HepG2 (cell line): ENCODE results near the gene EPB41L2. TPM values are rescaled to one million over a fixed set of nuclear protein-coding genes. Genes with fewer than 3 reads are reported as not detected.

Source experiments
- AGO2 ChIP-seq: fragments of 200-400 bp; formaldehyde crosslinking; optimal IDR thresholded peaks from 2 replicates; pipeline ENCODE3; 2017; ENCODE audit warnings: mild to moderate bottlenecking, low read depth, low read length, moderate library complexity
- ATF7-NPFF ChIP-seq: sonication (generic); formaldehyde crosslinking; IDR thresholded peaks from 2 replicates; pipeline ENCODE4 v1.8.1; 2023; ENCODE audit warnings: mild to moderate bottlenecking, low read depth, missing genetic modification reagents, moderate library complexity
- CBX1 ChIP-seq: IDR thresholded peaks from one replicate; pipeline ENCODE4 v1.6.1; 2016; ENCODE audit warnings: antibody characterized with exemption, low read depth
- CCDC6 ChIP-seq: sonication (generic); formaldehyde crosslinking; IDR thresholded peaks from 2 replicates; pipeline ENCODE4 v1.8.1; 2022; ENCODE audit warnings: mild to moderate bottlenecking, missing genetic modification reagents, moderate library complexity
- HOXA5 ChIP-seq: sonication (generic); formaldehyde crosslinking; IDR thresholded peaks from 2 replicates; pipeline ENCODE4 v1.4.0; 2020; ENCODE audit warnings: missing genetic modification reagents
- MEIS1 ChIP-seq: sonication (generic); formaldehyde crosslinking; IDR thresholded peaks from 2 replicates; pipeline ENCODE4 v1.9.0; 2021; ENCODE audit warnings: mild to moderate bottlenecking, missing genetic modification reagents, moderate library complexity, borderline replicate concordance
- NCOA1 ChIP-seq: sonication (generic); formaldehyde crosslinking; IDR thresholded peaks from 2 replicates; pipeline ENCODE4 v1.9.0; 2021; ENCODE audit warnings: missing genetic modification reagents
- NFE2 ChIP-seq: sonication (generic); formaldehyde crosslinking; IDR thresholded peaks from 2 replicates; pipeline ENCODE4 v1.4.0; 2020; ENCODE audit warnings: missing genetic modification reagents
- TGIF2 ChIP-seq: IDR thresholded peaks from 2 replicates; pipeline ENCODE4 v1.6.1; 2016; ENCODE audit warnings: control low read depth, missing compliant biosample characterization
- ZFP36L1 ChIP-seq: sonication (generic); formaldehyde crosslinking; IDR thresholded peaks from 2 replicates; pipeline ENCODE4 v1.8.0; 2022; ENCODE audit warnings: mild to moderate bottlenecking, missing genetic modification reagents, moderate library complexity
- ZNF260 ChIP-seq: sonication (generic); formaldehyde crosslinking; IDR thresholded peaks from 2 replicates; pipeline ENCODE4 v1.4.0; 2020; ENCODE audit warnings: missing genetic modification reagents, low read depth, mild to moderate bottlenecking, borderline replicate concordance
- ZNF317 ChIP-seq: sonication (generic); formaldehyde crosslinking; IDR thresholded peaks from 2 replicates; pipeline ENCODE4 v1.5.0; 2020; ENCODE audit warnings: mild to moderate bottlenecking, missing genetic modification reagents
- polyA plus RNA-seq, 8 experiments: library from polyadenylated mRNA; depleted of rRNA in 3 of 8; stranded (reverse) in 7 of 8; unstranded in 1 of 8; fragments of >200 nt; fragmentation: Illumina TruSeq in 4 of 8; extraction: Trizol in 4 of 8; gene quantifications; 2 replicates each; pipeline versions ENCODE4 v1.2.1 to v1.2.3, GENCODE V29; 2011 to 2016; ENCODE audit warnings: low read depth in 4 of 8, missing spikeins in 1 of 8, mixed read lengths in 1 of 8; ENCODE audit not compliant: insufficient read depth in 1 of 8
- total RNA-seq, 5 experiments: library from RNA; depleted of rRNA; stranded (reverse); fragments of >200 nt; fragmentation: Illumina TruSeq; extraction: Trizol; gene quantifications; 2 replicates each; pipeline ENCODE4 v1.2.3, GENCODE V29; 2016; ENCODE audit warnings: low read depth in 1 of 5
- TF ChIP-seq, protein P1 (sequence below): sonication (generic); formaldehyde crosslinking; IDR thresholded peaks from 2 replicates; pipeline ENCODE4 v1.9.0; 2021; ENCODE audit warnings: mild to moderate bottlenecking, missing genetic modification reagents
- TF ChIP-seq, protein P2 (sequence below): sonication (generic); formaldehyde crosslinking; IDR thresholded peaks from 2 replicates; pipeline ENCODE4; 2020; ENCODE audit warnings: missing genetic modification reagents, mild to moderate bottlenecking, borderline replicate concordance
- TF ChIP-seq, protein P3 (sequence below): sonication (generic); formaldehyde crosslinking; IDR thresholded peaks from 2 replicates; pipeline ENCODE4 v1.9.0; 2021; ENCODE audit warnings: missing genetic modification reagents, borderline replicate concordance

The EPB41L2 gene
- total and polyA plus RNA-seq, 2 of the 13 experiments (the other 11 are each of a cell fraction or from before 2014, with no cell fraction given): 41.7 to 56.4 TPM

- TF ChIP-seq, protein P1, sequence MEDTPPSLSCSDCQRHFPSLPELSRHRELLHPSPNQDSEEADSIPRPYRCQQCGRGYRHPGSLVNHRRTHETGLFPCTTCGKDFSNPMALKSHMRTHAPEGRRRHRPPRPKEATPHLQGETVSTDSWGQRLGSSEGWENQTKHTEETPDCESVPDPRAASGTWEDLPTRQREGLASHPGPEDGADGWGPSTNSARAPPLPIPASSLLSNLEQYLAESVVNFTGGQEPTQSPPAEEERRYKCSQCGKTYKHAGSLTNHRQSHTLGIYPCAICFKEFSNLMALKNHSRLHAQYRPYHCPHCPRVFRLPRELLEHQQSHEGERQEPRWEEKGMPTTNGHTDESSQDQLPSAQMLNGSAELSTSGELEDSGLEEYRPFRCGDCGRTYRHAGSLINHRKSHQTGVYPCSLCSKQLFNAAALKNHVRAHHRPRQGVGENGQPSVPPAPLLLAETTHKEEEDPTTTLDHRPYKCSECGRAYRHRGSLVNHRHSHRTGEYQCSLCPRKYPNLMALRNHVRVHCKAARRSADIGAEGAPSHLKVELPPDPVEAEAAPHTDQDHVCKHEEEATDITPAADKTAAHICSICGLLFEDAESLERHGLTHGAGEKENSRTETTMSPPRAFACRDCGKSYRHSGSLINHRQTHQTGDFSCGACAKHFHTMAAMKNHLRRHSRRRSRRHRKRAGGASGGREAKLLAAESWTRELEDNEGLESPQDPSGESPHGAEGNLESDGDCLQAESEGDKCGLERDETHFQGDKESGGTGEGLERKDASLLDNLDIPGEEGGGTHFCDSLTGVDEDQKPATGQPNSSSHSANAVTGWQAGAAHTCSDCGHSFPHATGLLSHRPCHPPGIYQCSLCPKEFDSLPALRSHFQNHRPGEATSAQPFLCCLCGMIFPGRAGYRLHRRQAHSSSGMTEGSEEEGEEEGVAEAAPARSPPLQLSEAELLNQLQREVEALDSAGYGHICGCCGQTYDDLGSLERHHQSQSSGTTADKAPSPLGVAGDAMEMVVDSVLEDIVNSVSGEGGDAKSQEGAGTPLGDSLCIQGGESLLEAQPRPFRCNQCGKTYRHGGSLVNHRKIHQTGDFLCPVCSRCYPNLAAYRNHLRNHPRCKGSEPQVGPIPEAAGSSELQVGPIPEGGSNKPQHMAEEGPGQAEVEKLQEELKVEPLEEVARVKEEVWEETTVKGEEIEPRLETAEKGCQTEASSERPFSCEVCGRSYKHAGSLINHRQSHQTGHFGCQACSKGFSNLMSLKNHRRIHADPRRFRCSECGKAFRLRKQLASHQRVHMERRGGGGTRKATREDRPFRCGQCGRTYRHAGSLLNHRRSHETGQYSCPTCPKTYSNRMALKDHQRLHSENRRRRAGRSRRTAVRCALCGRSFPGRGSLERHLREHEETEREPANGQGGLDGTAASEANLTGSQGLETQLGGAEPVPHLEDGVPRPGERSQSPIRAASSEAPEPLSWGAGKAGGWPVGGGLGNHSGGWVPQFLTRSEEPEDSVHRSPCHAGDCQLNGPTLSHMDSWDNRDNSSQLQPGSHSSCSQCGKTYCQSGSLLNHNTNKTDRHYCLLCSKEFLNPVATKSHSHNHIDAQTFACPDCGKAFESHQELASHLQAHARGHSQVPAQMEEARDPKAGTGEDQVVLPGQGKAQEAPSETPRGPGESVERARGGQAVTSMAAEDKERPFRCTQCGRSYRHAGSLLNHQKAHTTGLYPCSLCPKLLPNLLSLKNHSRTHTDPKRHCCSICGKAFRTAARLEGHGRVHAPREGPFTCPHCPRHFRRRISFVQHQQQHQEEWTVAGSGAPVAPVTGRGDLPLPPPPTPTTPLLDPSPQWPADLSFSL: no peak
- TF ChIP-seq ATF7-NPFF (CRISPR knock-in tag) (no peak), NCOA1 (CRISPR knock-in tag) (no peak), HOXA5 (CRISPR knock-in tag) (no peak), TGIF2 (CRISPR knock-in tag) (no peak), ZFP36L1 (CRISPR knock-in tag) (no peak), CCDC6 (CRISPR knock-in tag) (peak; percentile 33; the same call in 1 of the 2 replicates), NFE2 (CRISPR knock-in tag) (no peak), CBX1 (no peak), AGO2 (no peak), ZNF260 (CRISPR knock-in tag) (no peak), ZNF317 (CRISPR knock-in tag) (no peak), MEIS1 (CRISPR knock-in tag) (peak; percentile 32; the same call in 1 of the 2 replicates)
- TF ChIP-seq, protein P2, sequence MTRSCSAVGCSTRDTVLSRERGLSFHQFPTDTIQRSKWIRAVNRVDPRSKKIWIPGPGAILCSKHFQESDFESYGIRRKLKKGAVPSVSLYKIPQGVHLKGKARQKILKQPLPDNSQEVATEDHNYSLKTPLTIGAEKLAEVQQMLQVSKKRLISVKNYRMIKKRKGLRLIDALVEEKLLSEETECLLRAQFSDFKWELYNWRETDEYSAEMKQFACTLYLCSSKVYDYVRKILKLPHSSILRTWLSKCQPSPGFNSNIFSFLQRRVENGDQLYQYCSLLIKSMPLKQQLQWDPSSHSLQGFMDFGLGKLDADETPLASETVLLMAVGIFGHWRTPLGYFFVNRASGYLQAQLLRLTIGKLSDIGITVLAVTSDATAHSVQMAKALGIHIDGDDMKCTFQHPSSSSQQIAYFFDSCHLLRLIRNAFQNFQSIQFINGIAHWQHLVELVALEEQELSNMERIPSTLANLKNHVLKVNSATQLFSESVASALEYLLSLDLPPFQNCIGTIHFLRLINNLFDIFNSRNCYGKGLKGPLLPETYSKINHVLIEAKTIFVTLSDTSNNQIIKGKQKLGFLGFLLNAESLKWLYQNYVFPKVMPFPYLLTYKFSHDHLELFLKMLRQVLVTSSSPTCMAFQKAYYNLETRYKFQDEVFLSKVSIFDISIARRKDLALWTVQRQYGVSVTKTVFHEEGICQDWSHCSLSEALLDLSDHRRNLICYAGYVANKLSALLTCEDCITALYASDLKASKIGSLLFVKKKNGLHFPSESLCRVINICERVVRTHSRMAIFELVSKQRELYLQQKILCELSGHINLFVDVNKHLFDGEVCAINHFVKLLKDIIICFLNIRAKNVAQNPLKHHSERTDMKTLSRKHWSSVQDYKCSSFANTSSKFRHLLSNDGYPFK (CRISPR knock-in tag): no peak
- TF ChIP-seq, protein P3, sequence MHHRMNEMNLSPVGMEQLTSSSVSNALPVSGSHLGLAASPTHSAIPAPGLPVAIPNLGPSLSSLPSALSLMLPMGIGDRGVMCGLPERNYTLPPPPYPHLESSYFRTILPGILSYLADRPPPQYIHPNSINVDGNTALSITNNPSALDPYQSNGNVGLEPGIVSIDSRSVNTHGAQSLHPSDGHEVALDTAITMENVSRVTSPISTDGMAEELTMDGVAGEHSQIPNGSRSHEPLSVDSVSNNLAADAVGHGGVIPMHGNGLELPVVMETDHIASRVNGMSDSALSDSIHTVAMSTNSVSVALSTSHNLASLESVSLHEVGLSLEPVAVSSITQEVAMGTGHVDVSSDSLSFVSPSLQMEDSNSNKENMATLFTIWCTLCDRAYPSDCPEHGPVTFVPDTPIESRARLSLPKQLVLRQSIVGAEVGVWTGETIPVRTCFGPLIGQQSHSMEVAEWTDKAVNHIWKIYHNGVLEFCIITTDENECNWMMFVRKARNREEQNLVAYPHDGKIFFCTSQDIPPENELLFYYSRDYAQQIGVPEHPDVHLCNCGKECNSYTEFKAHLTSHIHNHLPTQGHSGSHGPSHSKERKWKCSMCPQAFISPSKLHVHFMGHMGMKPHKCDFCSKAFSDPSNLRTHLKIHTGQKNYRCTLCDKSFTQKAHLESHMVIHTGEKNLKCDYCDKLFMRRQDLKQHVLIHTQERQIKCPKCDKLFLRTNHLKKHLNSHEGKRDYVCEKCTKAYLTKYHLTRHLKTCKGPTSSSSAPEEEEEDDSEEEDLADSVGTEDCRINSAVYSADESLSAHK (CRISPR knock-in tag): no peak
Observed at GRCh38 chr6:130826442-130827246, 236.4 kb downstream of the EPB41L2 start (continued).
